ENCODE data around the gene MTR. TPM values are rescaled to one million over a fixed set of nuclear protein-coding genes. Genes with fewer than 3 reads are reported as not detected.

The MTR gene
- total RNA-seq, 1 experiment from 2014 or later = 35.5 TPM

GRCh38 chr1:236809148-236809547 lies 14.1 kb downstream of the MTR start:
- H2BK5ac ChIP-seq (ENCODE audit: insufficient read length, low read length) = no peak overlapping the region
- DNase-seq = no peak

More at GRCh38 chr1:236809148-236809547, 14.1 kb downstream of the MTR start:
- H2BK120ac ChIP-seq (ENCODE audit: low read depth, low read length, poor library complexity, severe bottlenecking) = no peak overlapping the region
- no peak overlapping the region for H2BK12ac ChIP-seq (ENCODE audit: insufficient read length, low read depth, low read length)
- Mint-ChIP-seq H3K9me3 (no peaks in the 10 kb centered on the region), H3K4me1 (no peaks in the 10 kb centered on the region), H3K27ac (no peak overlapping the region), H3K36me3 (ENCODE audit: insufficient read depth in 1 of 3, low read depth in 3 of 3) (peaks cover 6 to 27% (median 27%) of the 10 kb centered on the region in 3 experiments; a peak in 6 of 7 replicates), H3K4me3 (no peak overlapping the region), H3K27me3 (ENCODE audit: low read depth) (no peaks in the 10 kb centered on the region)
- no peak overlapping the region for H3K9ac ChIP-seq (ENCODE audit: extremely low read depth, insufficient read length, low read length)
- WGBS (ENCODE audit: extremely low coverage, insufficient read length, low lambda C conversion rate) = no CpG with 5 or more reads among the region's 1 CpG
- H3K18ac ChIP-seq (ENCODE audit: insufficient read length, low read depth, low read length) = no peak overlapping the region
- no peak overlapping the region for H2AFZ ChIP-seq (ENCODE audit: low read length)
- H3K27me3 ChIP-seq (ENCODE audit: insufficient read depth, low read length) = no peaks in the 10 kb centered on the region
- no peak overlapping the region for H2BK20ac ChIP-seq (ENCODE audit: low read depth, low read length, poor library complexity, severe bottlenecking)
- H3K4me1 ChIP-seq (ENCODE audit: insufficient read depth, low read length) = no peaks in the 10 kb centered on the region
- no peak overlapping the region for H3T11ph ChIP-seq (ENCODE audit: low read length)
- H3K79me2 ChIP-seq (ENCODE audit: insufficient read depth, low read length) = no peaks in the 10 kb centered on the region
- H4K91ac ChIP-seq (ENCODE audit: insufficient read length, low read depth, low read length) = no peak overlapping the region
- no peak for TF ChIP-seq CTCF (conservative IDR thresholded peaks at IDR 0.05)
- H3K23me2 ChIP-seq (ENCODE audit: insufficient read length, low read depth, low read length, poor library complexity, severe bottlenecking) = no peaks in the 10 kb centered on the region
- H4K20me1 ChIP-seq (ENCODE audit: control insufficient read depth, insufficient read depth, insufficient read length) = no peaks in the 10 kb centered on the region
- no peak overlapping the region for H3K56ac ChIP-seq (ENCODE audit: insufficient read length, low read depth, low read length)
- H3K4me2 ChIP-seq (ENCODE audit: insufficient read depth, insufficient read length, low read length) = no peak overlapping the region
- H2BK15ac ChIP-seq (ENCODE audit: low read depth, low read length) = no peak overlapping the region
- H3K14ac ChIP-seq (ENCODE audit: insufficient read depth, low read length) = no peak overlapping the region
- no peak overlapping the region for H2AK5ac ChIP-seq (ENCODE audit: insufficient read length, low read length)
- H3K79me1 ChIP-seq (ENCODE audit: insufficient read depth, low read depth, low read length, poor library complexity, severe bottlenecking) = no peaks in the 10 kb centered on the region
- no peak overlapping the region for H3K4ac ChIP-seq (ENCODE audit: low read depth, low read length)
- no peak overlapping the region for H4K8ac ChIP-seq (replicated peaks; ENCODE audit: insufficient read length, low read depth, low read length)
- no peaks in the 10 kb centered on the region for H3K9me3 ChIP-seq (ENCODE audit: control insufficient read depth, low read depth, low read length)
- no peak overlapping the region for H4K5ac ChIP-seq (ENCODE audit: insufficient read length, low read depth, low read length)
- H3K23ac ChIP-seq (ENCODE audit: insufficient read length, low read depth, low read length) = no peak overlapping the region
- H3K27ac ChIP-seq (ENCODE audit: insufficient read length, low read depth, low read length) = no peak overlapping the region
